SK-N-MC (cell line): ENCODE results near the gene SMYD3.

Source experiments
- DNase-seq: peaks from one replicate; pipeline ENCODE4 v3.0.0-alpha.2; 2011; ENCODE audit warnings: low read depth, low spot score
- H3K27ac ChIP-seq: fragments of 200-600 bp; sonication (generic); 2 replicates; pipeline ENCODE4 v1.5.1; 2016; ENCODE audit warnings: mixed run types
- H3K36me3 ChIP-seq: fragments of 200-600 bp; sonication (generic); 2 replicates; pipeline ENCODE4 v1.6.1; 2017; ENCODE audit warnings: antibody characterized with exemption, low read length, mixed read lengths; ENCODE audit not compliant: insufficient read depth
- H3K4me3 ChIP-seq: fragments of 200-600 bp; sonication (generic); 2 replicates; pipeline ENCODE4 v1.5.1; 2016
- H3K9ac ChIP-seq: fragments of 200-600 bp; sonication (generic); 2 replicates; pipeline ENCODE4 v1.8.0; 2017; ENCODE audit warnings: mixed run types, mixed read lengths; ENCODE audit not compliant: insufficient read length
- H3K9me3 ChIP-seq: fragments of 200-600 bp; sonication (generic); 2 replicates; pipeline ENCODE4 v1.6.1; 2017; ENCODE audit warnings: low read depth, mild to moderate bottlenecking, antibody characterized with exemption, low read length, moderate library complexity, mixed read lengths
- EZH2 ChIP-seq: fragments of 200-600 bp; sonication (generic); IDR thresholded peaks from one replicate; pipeline ENCODE4 v1.6.1; 2017; ENCODE audit warnings: antibody characterized with exemption
- FOXP2 ChIP-seq: optimal IDR thresholded peaks from 2 replicates; pipeline ENCODE3; 2011; ENCODE audit warnings: mild to moderate bottlenecking, moderate library complexity; ENCODE audit not compliant: insufficient read depth; ENCODE audit errors: extremely low read length, control extremely low read depth
- POLR2AphosphoS5 ChIP-seq: IDR thresholded peaks from 2 replicates; pipeline ENCODE4 v1.6.1; 2012; ENCODE audit warnings: mild to moderate bottlenecking, low read depth, low read length, borderline replicate concordance

The SMYD3 gene

DNA sequence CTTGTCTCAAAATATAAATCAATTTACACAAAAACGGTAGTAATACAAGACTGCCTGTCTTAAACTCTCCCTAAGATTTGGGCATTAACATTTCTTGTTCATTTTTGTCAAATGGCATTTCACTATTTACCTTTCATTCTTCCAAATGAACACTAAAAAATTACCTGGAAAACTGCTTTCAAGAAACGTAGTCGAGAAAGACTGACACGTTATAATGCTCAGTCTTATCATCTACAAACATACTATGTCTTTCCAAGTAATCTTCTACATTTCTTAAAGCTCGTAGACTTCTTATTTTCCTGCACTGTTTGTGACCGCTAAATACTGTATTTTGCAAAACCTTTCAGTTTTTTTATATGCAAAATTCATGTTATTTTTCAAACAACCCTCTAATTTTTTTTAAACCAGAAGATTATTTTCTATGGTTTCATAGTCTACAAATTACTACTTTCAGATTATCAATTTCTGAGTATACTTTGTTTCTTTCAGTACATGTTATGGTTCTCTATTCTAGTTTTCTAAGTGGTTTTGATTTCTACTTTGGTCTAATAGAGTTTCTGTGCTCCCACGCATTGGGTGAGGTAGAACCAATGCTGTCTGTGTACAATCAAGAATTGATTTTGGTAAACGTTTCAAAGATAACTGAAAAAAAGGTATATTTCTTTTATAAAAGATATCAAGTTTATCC, 336.4 kb downstream of the SMYD3 start:
- TF ChIP-seq FOXP2 (no peak), EZH2 (no peak), POLR2AphosphoS5 (no peak)
- DNase-seq = no peak
- Histone ChIP-seq H3K9me3 (no peaks in the 10 kb centered on the region), H3K36me3 (no peaks in the 10 kb centered on the region), H3K9ac (no peak overlapping the region), H3K4me3 (no peak overlapping the region), H3K27ac (no peak overlapping the region)

DNA sequence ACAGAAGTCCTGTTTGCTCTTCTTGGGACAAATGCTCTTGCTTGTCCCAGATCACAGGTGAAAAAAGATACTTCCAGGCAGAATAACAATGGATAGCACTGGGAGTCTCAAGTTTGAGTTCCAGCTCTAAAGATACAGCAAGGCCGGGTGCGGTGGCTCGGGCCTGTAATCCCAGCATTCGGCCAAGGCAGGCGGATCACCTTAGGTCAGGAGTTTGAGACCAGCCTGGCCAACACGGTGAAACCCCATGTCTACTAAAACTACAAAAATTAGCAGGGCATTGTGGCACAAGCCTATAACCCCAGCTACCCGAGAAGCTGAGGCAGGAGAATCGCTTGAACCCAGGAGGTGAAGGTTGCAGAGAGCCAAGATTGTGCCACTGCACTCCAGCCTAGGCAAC, 337.6 kb downstream of the SMYD3 start:
- no peak for DNase-seq
- no peak overlapping the region for H3K27ac ChIP-seq
- no peak for TF ChIP-seq POLR2AphosphoS5
- no peak for TF ChIP-seq EZH2
- no peak for TF ChIP-seq FOXP2
- H3K4me3 ChIP-seq = no peak overlapping the region
- no peak overlapping the region for H3K9ac ChIP-seq
- H3K36me3 ChIP-seq = no peaks in the 10 kb centered on the region
- H3K9me3 ChIP-seq = no peaks in the 10 kb centered on the region

DNA sequence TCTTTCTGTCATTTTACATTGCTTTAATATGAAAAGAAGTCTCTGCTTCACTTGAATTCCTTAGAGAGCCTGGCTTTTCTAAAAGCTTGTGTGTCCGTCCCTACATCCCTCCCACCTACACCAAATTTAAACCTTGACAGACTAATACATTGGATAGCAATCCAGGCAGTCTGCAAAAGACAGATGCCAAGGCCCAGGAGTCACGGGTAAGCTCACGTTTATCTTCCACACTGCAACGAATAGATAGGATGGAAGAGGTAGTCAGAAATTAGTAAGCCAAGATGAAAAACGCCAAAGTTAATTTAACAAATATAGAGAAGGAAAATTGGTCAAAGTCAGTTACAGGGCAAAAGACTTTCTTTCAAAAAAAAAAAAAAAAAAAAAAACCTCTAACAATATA, 338.1 kb downstream of the SMYD3 start:
- H3K9ac ChIP-seq = no peak overlapping the region
- no peak for TF ChIP-seq POLR2AphosphoS5
- TF ChIP-seq FOXP2 = no peak
- TF ChIP-seq EZH2 = no peak
- H3K36me3 ChIP-seq = no peaks in the 10 kb centered on the region
- no peak overlapping the region for H3K27ac ChIP-seq
- no peak overlapping the region for H3K4me3 ChIP-seq
- no peaks in the 10 kb centered on the region for H3K9me3 ChIP-seq
- DNase-seq = no peak

DNA sequence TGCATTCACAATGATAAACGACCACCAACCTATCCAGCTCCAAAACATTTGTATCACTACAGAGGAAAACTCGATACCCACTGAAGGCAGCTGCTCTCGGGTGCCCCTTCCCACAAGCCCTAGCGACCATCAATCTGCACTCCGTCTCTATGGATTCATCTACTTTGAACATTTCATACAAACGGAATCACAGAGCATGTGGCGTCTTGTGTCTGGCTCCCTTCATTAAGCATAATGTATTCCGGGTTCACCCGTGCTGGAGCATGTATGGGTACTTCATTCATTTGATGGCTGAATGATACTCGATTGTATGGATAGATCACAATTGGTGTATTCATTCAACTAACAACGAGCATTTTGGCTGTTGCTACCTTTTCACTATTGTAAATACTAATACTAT, 340.2 kb downstream of the SMYD3 start:
- H3K27ac ChIP-seq = no peak overlapping the region
- H3K9ac ChIP-seq = no peak overlapping the region
- H3K9me3 ChIP-seq = no peaks in the 10 kb centered on the region
- no peak for DNase-seq
- H3K36me3 ChIP-seq = no peaks in the 10 kb centered on the region
- no peak for TF ChIP-seq EZH2
- no peak for TF ChIP-seq FOXP2
- no peak for TF ChIP-seq POLR2AphosphoS5
- no peak overlapping the region for H3K4me3 ChIP-seq

DNA sequence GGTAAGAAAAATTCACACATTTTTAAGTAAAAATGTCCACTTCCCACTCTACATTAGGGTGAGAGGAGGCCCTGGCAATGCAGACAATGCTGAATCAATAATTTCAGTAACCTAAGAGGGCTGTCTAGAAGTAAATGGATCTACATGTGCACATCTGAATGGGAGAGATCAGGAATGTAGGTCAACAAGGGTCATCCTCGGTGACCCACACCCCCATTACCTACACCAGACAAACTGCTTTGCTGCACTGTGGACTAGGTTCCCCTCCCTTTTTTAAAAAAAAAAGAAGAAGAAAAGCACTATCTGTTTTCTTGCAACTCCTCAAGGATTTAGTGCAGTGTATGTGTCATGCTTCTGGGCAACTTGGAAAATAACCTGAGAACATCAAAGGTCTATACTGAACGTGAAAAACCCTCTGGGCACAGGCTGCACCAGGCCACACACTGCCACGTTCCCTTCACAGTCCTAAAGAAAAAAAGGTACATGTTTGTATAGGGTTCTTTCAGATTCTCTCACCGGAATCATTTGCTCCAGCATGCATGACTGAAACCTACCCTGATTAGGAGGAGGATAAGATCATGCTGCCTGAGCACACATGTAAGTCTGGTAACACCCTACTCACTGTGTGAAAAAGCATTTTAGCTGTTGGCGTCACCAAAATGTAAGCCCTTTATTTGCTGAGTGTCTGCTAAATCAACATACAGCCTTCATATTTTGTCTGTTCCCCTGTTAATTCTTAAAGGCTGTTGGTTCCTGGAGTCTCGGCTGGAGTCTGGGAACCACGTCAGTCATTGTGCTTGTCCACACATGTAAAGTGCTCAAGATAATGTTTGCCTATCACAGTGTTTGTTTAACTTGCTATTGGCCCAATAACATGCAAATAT, 341.0 kb downstream of the SMYD3 start:
- Histone ChIP-seq H3K9me3 (no peaks in the 10 kb centered on the region), H3K9ac (no peak overlapping the region), H3K4me3 (no peak overlapping the region), H3K27ac (no peak overlapping the region), H3K36me3 (no peaks in the 10 kb centered on the region)
- no peak for DNase-seq
- TF ChIP-seq EZH2 (no peak), FOXP2 (no peak), POLR2AphosphoS5 (no peak)

DNA sequence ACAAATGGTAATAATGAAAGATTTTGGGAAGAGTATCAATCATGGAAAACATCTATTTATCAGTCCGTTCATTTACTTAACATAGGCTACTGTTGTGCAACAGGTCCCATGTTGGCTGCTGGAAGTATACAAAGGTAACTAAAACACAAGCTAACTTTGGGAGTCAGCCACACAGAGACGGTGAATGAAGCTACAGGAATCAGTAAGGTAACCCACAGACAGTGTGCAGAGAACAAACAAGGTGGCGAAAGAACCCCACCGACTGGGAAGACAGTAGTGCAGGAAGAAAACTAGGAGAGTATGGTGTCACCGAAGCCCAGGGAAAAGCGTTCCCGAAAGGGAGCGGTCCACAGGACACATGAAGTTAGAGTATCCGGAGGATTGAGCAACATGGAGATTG, 342.3 kb downstream of the SMYD3 start:
- Histone ChIP-seq H3K4me3 (no peak overlapping the region), H3K9ac (no peak overlapping the region), H3K27ac (no peak overlapping the region), H3K9me3 (no peaks in the 10 kb centered on the region), H3K36me3 (no peaks in the 10 kb centered on the region)
- no peak for DNase-seq
- TF ChIP-seq POLR2AphosphoS5 = no peak
- no peak for TF ChIP-seq FOXP2
- TF ChIP-seq EZH2 = no peak

DNA sequence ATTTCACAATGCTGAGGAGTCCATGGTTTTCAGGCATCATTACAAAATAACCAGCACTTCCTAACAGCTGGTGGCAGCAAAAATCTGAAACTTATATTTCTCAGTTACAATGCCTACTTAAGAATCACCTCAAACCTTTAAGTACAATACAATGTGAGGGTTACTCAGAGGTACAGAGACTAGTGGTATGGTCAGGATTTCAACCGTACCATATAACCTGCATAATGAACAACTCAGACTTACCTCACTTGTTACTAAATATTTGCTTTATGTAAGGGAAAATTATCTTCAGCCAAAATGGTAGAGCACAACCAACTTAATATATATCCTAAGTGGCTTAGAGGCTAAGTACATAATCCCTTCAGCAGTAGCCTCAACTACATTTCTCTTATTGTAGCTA, 344.5 kb downstream of the SMYD3 start:
- Histone ChIP-seq H3K36me3 (no peaks in the 10 kb centered on the region), H3K9me3 (no peaks in the 10 kb centered on the region), H3K27ac (no peak overlapping the region), H3K9ac (no peak overlapping the region), H3K4me3 (no peak overlapping the region)
- DNase-seq = no peak
- TF ChIP-seq EZH2 (no peak), FOXP2 (no peak), POLR2AphosphoS5 (no peak)

DNA sequence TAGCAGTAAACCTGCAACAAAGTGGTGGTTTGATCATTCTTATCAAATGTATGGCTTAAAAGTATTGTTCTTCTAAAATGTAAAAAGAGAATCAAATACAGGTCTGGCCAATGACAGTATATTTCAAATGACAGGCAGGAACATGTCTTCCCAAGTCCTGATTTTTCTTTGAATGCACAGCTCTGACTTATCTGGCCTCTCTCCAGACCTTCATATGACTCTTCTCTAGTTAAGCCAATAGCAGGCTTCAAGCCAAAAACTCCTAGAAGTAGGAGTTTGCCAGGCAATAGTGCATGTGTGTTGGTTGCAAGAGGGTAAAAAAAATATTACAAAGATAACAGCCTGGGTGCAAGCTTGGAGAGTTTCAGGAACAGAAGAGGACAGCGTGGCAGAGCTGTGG, 345.5 kb downstream of the SMYD3 start:
- H3K9me3 ChIP-seq = no peaks in the 10 kb centered on the region
- H3K4me3 ChIP-seq = no peak overlapping the region
- H3K27ac ChIP-seq = no peak overlapping the region
- no peak overlapping the region for H3K9ac ChIP-seq
- no peaks in the 10 kb centered on the region for H3K36me3 ChIP-seq
- DNase-seq = no peak
- TF ChIP-seq EZH2 (no peak), POLR2AphosphoS5 (no peak), FOXP2 (no peak)

DNA sequence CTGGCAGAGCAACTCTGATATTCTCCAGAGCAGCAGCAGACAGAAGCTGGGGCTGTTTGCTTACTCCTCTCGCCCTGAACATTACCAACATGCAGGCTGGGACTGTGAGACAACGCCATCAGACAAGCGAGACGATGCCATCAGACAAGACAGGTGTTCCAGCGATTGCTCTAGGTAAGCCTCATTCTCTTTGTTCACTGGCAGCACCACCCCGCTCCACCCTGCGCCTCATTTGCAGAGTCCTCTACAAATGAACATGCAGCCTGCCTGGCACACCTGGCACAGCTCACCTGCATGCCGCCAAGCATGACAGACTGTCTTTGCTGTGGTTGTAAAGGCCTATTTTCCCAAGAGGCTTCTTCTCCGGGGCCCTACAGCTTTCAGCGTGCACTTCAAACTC, 346.2 kb downstream of the SMYD3 start:
- H3K4me3 ChIP-seq = no peak overlapping the region
- no peak for TF ChIP-seq POLR2AphosphoS5
- TF ChIP-seq EZH2 = no peak
- no peak for TF ChIP-seq FOXP2
- no peaks in the 10 kb centered on the region for H3K36me3 ChIP-seq
- no peaks in the 10 kb centered on the region for H3K9me3 ChIP-seq
- no peak for DNase-seq
- H3K27ac ChIP-seq = no peak overlapping the region
- no peak overlapping the region for H3K9ac ChIP-seq
